HG03521 (cell line): ENCODE data around the gene SETD4.

Source experiments
- ATAC-seq: cut with Tn5 transposase; IDR thresholded peaks from one replicate; pipeline ENCODE4 v1.9.1; 2021; ENCODE audit warnings: mild to moderate bottlenecking, moderate library complexity; ENCODE audit not compliant: unreplicated experiment

Gene SETD4

DNA sequence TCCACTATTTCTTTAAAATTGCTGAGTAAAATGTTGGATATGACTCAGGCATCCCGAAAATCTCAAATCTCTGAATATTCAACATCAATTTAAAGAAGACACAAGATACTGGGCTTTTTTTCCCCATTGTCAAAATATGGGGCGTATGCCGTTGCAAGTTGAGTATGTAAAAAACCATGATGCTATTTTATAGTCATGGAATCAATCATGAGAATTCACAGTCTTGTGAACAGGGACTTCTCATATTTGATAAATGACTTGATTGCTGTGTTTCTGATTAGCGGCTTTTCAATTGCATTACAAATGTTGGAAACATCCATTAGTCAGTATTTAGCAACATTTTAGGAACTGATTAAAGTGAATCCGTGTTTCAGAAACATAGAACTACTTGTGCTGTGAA lies 45.3 kb downstream of the SETD4 start:
- ATAC-seq: no peak

DNA sequence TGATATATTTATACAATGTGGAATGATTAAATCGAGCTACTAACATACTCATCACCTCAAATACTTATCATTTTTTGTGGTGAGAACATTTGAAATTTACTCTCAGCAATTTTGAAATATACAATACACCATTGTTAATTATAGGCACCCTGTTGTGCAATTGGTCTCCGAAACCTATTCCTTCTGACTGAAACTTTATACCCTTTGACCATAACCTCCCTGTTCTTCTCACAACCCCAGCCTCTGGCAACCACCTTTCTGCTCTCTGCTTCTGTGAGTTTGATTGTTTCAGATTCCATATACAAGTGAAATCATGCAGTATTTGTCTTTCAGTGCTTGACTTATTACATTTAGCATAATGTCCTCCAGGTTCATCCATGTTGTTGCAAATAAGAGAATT lies 49.5 kb downstream of the SETD4 start:
- no peak for ATAC-seq

DNA sequence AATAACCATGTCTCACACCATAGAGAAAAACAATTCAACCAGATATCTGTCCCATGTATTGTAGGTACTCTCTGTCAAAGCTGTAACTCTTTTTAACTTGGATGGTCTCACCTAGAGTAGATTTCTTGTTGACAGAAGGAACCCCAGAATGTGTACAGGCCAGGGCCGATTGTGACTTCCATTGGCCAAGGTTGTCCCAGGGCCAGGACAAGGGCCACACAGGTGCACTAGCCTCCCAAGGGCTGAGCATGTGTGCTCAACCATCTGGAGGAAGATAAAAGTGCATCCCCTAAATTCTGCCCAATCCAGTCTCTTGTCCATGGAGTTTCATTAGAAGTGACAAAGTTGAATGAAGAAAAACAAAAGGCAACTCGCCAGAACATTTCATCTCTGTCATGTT lies 51.8 kb downstream of the SETD4 start:
- no peak for ATAC-seq

DNA sequence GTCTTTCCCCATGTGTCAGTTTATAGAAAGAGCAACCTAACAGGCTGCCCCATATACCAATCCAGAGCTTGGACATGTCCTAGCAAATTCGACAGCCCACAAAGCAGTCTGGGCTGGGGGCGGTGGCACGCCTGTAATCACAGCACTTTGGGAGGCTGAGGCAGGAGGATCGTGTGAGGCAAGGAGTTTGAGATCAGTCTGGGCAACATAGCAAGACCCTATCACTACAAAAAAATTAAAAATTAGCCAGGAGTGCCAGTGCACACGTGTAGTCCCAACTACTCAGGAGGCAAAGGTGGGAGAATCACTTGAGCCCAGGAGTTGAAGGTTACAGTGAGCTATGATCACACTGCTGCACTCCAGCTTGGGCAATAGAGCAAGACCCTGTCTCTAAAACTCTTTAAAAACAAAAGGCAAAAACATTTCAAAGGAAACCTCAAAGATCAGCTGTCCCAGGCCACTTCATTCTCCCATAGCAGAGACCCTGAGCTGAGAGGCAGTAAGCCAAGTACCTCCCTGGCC lies 54.4 kb downstream of the SETD4 start:
- no peak for ATAC-seq

DNA sequence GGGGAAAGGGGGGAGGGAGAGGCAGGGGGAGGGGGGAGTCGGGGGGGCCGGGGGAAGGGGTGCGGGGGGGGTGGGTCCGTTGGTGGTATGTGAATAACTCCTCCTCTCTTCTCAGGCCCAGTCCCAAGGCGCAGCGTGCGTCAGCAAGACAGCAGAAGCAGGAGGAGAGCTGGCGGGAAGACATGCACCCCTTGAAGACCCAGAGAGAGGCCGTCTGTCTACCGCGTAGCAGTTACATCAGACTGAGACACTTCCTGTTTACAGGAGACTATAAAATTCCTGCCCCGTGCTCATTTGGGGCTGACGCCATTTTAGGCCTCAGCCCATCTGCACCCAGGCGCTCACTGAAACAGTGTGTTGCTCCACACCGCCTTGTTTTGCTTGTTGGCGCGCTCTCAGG lies 55.3 kb downstream of the SETD4 start:
- no peak for ATAC-seq

DNA sequence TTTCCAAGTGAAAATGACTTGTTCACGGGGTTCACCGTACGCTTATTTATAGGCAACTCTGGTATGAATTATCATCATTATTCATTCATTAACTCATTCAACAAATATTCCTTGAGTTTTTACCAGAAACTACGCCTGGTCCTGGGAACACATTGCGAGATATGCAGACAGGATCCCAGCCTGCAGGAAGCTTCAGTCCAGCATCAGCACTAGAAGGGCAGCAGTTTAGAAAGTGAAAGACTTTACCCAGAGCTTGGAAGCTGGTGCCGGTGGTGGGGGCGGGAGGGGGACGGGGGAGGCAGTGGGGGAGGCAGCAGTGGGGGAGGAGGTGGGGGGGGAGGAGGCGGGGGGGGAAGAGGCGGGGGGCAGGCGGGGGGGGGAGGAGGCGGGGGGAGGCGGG lies 55.9 kb downstream of the SETD4 start:
- no peak for ATAC-seq

DNA sequence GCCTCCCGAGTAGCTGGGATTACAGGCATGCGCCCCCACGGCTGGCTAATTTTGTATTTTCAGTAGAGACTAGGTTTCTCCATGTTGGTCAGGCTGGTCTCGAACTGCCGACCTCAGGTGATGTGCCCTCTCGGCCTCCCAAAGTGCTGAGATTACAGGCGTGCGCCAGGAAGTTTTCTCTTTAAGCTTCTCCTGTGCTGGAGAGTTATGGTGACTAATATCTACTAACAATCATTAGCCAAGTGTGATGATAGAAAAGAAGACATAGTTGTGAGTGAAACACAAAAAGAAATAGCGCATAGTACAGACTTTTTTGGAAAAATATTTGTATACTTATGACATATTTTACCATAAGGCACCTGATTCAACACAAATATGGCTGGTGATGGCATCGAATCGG lies 56.5 kb downstream of the SETD4 start:
- no peak for ATAC-seq

DNA sequence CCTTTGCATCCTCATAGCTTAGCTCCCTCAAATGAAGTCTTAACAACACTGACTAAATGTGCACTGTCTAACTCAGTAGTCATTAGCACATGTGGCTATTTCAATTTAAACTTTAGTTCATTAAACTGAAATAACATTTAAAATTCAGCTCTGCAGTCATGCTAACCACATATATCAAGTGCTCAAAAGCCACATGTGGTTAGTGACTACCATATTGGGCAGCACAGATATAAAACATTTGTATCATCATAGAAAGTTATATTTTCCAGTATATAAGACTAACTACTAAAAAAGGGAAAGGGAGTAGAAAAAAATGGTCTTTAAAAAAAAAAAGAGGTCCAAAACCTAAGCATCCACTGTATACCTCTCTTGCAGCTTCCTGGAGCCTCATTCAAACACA lies 64.1 kb downstream of the SETD4 start:
- no peak for ATAC-seq

DNA sequence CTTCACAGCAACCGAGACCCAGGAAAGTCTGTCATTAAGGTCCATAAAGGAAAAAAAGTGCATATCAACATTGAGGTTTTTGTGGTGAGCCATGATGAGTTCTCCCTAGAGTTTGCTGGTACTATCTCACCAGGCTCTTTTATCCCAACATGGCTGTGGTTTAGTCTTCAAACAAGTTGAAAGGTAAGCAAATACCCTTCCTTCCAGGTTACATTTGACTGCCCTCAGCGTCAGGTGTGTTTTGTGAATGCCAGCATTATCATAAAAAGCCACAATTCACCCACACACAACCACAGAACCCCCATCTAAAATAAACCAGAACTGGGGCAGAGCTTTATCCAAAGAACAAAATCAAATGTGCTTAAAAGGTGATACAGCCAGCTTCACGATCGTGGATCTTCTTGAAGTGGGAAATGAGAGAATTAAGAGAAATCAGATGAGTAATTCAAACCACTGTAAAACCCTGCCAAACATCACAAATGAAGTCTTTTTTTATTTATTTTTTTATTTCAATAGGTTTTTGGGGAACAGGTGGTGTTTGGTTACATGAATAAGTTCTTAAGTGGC lies 64.7 kb downstream of the SETD4 start:
- ATAC-seq: no peak

DNA sequence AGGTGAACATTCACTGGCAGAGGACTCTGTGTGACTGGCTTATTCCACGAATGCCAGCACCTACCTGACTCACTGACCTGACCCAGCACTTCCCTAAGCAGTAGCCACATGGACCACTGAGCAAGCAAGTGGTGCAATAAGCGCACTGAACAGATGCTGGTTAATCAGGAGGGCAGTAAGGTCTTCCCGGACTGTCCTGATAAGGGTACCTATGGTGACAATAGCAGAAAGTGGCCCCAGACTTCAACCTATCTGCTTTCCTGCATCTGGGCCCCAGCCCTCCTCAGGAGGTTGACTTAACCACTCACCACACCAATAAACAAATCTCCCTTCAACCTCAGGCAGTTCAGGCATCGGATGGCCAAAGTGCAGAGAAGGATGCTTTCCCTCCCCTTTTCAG lies 65.7 kb downstream of the SETD4 start:
- no peak for ATAC-seq

DNA sequence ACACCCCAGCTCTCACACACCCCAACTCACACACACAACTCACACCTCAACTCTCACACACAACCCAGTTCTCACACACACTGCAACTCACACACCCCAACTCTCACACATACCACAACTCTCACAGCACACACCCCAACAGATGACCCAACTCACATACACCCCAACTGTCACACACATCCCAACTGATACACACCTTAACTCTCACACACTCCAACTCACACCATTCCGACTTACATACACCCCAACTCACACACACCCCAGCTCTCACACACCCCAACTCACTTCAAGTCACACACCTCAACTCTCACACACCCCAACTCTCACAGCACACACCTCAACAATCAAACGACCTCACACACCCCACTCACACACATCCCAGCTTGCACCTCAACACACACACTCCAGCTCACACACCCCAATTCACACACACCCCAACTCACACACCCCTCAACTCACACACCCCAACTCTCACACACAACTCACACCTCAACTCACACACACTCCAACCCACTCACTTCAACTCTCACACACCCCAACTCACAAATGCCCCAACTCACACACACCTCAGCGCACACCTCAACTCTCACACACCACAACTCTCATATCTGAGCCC lies 66.3 kb downstream of the SETD4 start:
- ATAC-seq: no peak

DNA sequence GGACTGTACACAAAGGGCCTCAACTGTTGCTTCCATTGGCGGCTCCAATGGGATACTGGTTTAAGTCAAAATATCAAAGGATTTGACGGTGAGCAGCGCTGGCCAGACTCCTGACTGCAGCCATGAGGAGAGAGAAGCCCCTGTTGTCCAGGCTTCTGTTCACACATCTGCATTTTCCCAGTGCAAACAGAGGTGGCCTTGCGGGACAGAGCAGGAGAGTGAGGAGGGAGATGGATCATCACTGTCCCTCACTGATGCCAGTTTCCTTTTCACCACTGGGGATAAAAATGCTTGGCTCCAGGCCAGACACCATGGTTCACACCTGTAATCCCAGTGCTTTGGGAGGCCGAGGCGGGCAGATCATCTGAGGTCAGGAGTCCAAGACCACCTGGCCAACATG lies 69.2 kb downstream of the SETD4 start:
- ATAC-seq: no peak

DNA sequence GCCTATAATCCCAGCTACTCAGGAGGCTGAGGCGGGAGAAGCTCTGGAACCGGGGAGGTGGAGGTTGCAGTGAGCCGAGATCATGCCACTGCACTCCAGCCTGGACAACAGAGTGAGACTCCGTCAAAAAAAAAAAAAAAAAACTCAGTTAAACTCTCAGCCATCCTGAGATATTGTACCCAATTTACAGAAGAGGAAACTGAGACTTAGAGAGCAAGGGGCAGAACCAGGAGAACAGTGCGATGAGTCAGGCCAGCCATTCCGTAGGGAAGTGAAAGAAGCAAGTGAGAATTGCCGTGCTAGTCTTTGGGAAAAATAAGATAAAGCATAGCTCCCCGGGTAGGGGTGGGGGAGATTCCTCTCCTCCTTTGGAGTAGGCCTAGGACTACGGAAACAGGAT lies 69.7 kb downstream of the SETD4 start:
- no peak for ATAC-seq

DNA sequence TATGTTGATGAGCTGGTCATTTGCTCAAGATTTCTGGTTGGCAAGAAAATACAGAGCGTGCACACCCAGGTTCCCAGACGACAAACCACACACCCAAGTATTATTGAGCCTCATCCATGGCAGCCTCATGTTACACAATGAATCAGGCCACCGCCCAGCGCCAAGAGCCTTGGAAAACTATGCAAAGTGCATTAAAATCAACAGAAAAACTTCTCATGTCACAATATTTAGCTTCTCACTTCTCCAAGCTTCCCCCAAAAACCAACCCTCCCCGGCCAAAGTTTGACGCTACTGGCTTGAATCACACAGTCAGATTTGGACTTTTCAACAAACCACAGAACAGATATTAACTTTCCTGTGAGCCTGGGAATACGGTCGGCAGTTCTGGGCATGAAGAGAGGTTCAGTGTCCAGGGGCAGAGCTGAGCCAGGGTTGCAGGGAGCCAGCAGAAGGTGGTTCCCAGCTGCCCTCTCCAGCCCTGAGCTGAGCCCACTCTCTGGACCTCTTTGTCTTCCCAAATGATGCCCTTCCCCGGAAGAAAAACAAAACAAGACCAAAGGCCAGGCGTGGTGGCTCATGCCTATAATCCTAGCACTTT lies 71.1 kb downstream of the SETD4 start:
- ATAC-seq: no peak

DNA sequence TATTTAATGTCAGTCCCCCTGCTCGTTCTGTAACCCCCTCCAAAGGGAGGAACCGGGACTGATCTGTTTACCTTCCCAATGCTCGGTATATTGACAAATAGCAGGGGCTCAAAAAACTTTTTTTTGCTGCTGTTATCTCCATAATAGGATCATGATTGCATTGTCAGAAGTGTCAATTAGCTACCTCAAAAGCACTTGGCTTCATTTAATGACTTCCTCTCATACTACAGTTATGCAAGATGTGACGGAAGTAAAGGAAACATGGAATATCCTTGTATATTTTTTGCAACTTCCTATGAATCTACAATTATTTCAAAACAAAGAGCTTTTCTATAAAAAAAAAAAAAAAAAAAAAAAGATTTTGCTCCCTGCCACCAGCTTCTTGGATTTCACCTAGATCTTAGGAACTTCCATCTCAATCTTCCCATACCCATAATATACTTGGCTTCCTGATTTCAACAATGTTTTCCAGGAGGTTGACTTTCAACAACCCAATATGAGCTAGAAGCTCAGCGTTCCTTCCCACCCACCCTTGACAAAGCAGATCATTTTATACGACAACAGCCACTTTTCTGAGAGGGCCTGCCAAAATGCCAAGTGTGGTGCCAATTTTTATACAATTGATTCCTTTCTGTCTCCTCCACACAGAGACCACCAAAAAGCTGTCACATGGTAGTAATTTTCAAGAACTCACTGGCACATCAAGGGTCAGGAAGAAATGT lies 71.7 kb downstream of the SETD4 start:
- ATAC-seq: no peak

DNA sequence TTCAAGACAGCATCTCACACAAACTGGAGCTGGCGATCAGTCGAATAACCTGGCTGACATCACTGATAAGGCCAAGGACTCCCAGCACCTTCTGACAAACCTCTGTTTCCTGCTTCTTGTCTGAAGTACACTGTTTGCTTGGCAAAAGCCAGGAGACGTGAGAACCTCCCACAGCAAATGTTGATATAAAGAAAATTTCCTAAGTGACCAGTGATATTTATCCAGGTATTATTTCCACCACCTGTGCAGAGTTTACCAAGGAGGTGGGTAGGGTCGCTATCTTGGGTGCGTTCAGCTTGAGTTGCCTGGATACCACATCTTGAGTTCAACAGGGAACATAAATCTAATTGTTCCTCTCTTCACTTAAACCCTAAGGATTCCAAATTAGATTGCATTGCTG lies 72.9 kb downstream of the SETD4 start:
- ATAC-seq: no peak

DNA sequence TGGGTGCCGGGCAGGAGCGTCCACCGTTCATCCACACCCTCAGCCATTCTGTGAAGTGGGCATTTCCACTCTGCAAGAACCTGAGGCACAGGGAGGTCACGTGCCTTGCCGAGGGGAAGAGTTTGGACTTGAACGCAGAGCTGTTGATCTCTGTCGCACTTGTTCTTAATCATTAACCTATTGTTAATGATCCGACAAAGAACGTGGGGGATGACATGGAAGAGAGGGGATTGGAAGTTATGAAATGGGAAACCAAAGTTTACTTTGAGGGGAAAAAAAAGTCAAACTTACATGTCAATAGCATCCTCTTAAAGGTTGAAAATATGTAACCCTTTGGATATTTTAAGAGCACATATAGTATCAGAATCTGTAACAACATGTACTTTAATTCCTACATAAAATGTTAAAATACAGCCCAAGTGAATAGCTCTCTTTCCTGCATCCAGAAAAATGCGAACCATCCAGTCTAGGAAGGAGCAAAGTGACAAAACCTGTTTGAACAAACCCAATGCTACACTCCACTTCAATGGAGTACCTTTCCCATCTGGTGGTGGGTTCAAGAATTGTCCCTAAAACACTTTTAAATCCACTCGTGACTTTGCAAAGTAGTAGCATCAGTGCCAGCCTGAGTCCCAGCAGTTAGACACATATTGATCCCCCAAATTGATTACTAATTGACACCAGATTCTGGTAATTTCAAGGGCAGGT lies 75.5 kb downstream of the SETD4 start:
- no peak for ATAC-seq
